GM23338 (cell line): ENCODE data around the gene MARCHF2. TPM values are rescaled to one million over a fixed set of nuclear protein-coding genes. Genes with fewer than 3 reads are reported as not detected.

Source experiments
- ATAC-seq: fragments of 200-7000 bp; cut with Tn5 transposase; 3 replicates; pipeline ENCODE4 v1.9.1; 2020
- DNase-seq: peaks from one replicate; pipeline ENCODE4 v3.0.0-alpha.2; 2015; ENCODE audit warnings: low spot score
- H2AFZ ChIP-seq: fragments of 200-600 bp; sonication (generic); 2 replicates; pipeline ENCODE4 v1.8.0; 2016; ENCODE audit warnings: antibody characterized with exemption, mild to moderate bottlenecking, moderate library complexity
- H3F3A ChIP-seq: fragments of 200-600 bp; sonication (generic); replicated peaks from 2 replicates; pipeline ENCODE4 v1.8.0; 2017; ENCODE audit warnings: antibody characterized with exemption, mixed run types, low read depth
- H3K27ac ChIP-seq: fragments of 200-600 bp; sonication (generic); 2 replicates; pipeline ENCODE4 v1.6.1; 2016; ENCODE audit warnings: low read depth
- H3K27me3 ChIP-seq: fragments of 200-600 bp; sonication (generic); 2 replicates; pipeline ENCODE4 v1.8.0; 2016; ENCODE audit warnings: mild to moderate bottlenecking, mixed run types, moderate library complexity; ENCODE audit not compliant: insufficient read depth
- H3K36me3 ChIP-seq: fragments of 200-600 bp; sonication (generic); 2 replicates; pipeline ENCODE4 v1.8.0; 2016; ENCODE audit warnings: mild to moderate bottlenecking; ENCODE audit not compliant: insufficient read depth
- H3K4me1 ChIP-seq: fragments of 200-600 bp; sonication (generic); 2 replicates; pipeline ENCODE4 v1.8.0; 2016; ENCODE audit warnings: mild to moderate bottlenecking, moderate library complexity; ENCODE audit not compliant: insufficient read depth
- H3K4me2 ChIP-seq: fragments of 200-600 bp; sonication (generic); 2 replicates; pipeline ENCODE4 v1.7.1; 2017; ENCODE audit warnings: mixed run types
- H3K4me3 ChIP-seq: fragments of 200-600 bp; sonication (generic); 2 replicates; pipeline ENCODE4 v1.6.1; 2016; ENCODE audit warnings: mixed run types
- H3K79me2 ChIP-seq: fragments of 200-600 bp; sonication (generic); replicated peaks from 2 replicates; pipeline ENCODE4 v1.8.0; 2017; ENCODE audit warnings: mild to moderate bottlenecking; ENCODE audit not compliant: insufficient read depth
- H3K9me2 ChIP-seq: fragments of 200-600 bp; sonication (generic); 2 replicates; pipeline ENCODE4 v1.8.0; 2017; ENCODE audit not compliant: insufficient read depth
- H4K20me1 ChIP-seq: fragments of 200-600 bp; sonication (generic); replicated peaks from 2 replicates; pipeline ENCODE4 v1.8.0; 2017; ENCODE audit warnings: mild to moderate bottlenecking; ENCODE audit not compliant: insufficient read depth
- H3K27ac Mint-ChIP-seq: 2 replicates; pipeline ENCODE4 v1.8.0; 2020; ENCODE audit warnings: inconsistent platforms, mild to moderate bottlenecking, moderate library complexity, mixed read lengths
- H3K27me3 Mint-ChIP-seq: 3 replicates; pipeline ENCODE4 v1.8.0; 2022; ENCODE audit warnings: low read depth, mild to moderate bottlenecking, moderate library complexity, mixed read lengths, inconsistent platforms; ENCODE audit not compliant: insufficient read depth, poor library complexity
- H3K36me3 Mint-ChIP-seq: 3 replicates; pipeline ENCODE4 v1.8.0; 2021; ENCODE audit warnings: low read depth, mild to moderate bottlenecking, inconsistent platforms, moderate library complexity, mixed read lengths
- H3K4me1 Mint-ChIP-seq: 3 replicates; pipeline ENCODE4 v1.8.0; 2020; ENCODE audit warnings: mild to moderate bottlenecking, inconsistent platforms, mixed read lengths
- H3K4me3 Mint-ChIP-seq: 3 replicates; pipeline ENCODE4 v1.8.0; 2021; ENCODE audit warnings: moderate library complexity, mild to moderate bottlenecking, inconsistent platforms, mixed read lengths
- H3K9me3 Mint-ChIP-seq: 3 replicates; pipeline ENCODE4 v1.8.0; 2020; ENCODE audit warnings: moderate library complexity, mild to moderate bottlenecking, inconsistent platforms, mixed read lengths
- CREB1 ChIP-seq: fragments of 250-450 bp; sonication (Bioruptor Pico); IDR thresholded peaks from 2 replicates; pipeline ENCODE4 v1.5.0; 2020; ENCODE audit warnings: low read depth, mild to moderate bottlenecking, moderate library complexity
- CTCF ChIP-seq, 2 experiments: fragments of 200-600 bp in 1 of 2; sonication (generic) in 1 of 2; conservative IDR thresholded peaks; 2 replicates each; pipeline versions ENCODE4 v1.5.1 to v1.6.1; 2016 to 2017; ENCODE audit warnings: antibody characterized with exemption in 2 of 2, low read depth in 2 of 2, mild to moderate bottlenecking in 2 of 2, moderate library complexity in 1 of 2
- ETS1 ChIP-seq: IDR thresholded peaks from 2 replicates; pipeline ENCODE4 v1.6.1; 2016; ENCODE audit warnings: antibody characterized with exemption
- EZH2 ChIP-seq: fragments of 200-600 bp; sonication (generic); IDR thresholded peaks from one replicate; pipeline ENCODE4 v1.8.0; 2017; ENCODE audit warnings: antibody characterized with exemption, mild to moderate bottlenecking, low read depth; ENCODE audit not compliant: unreplicated experiment
- EZH2phosphoT487 ChIP-seq: fragments of 200-600 bp; sonication (generic); IDR thresholded peaks from one replicate; pipeline ENCODE4 v1.8.1; 2018; ENCODE audit warnings: antibody characterized with exemption; ENCODE audit not compliant: unreplicated experiment
- JUNB ChIP-seq: IDR thresholded peaks from one replicate; pipeline ENCODE4 v1.6.1; 2016; ENCODE audit warnings: antibody characterized with exemption; ENCODE audit not compliant: unreplicated experiment
- NANOG ChIP-seq: IDR thresholded peaks from 2 replicates; pipeline ENCODE4 v1.6.1; 2016; ENCODE audit warnings: antibody characterized with exemption, borderline replicate concordance
- POLR2AphosphoS5 ChIP-seq: IDR thresholded peaks from 2 replicates; pipeline ENCODE4 v1.6.1; 2016; ENCODE audit warnings: antibody characterized with exemption, low read depth
- REST ChIP-seq: IDR thresholded peaks from one replicate; pipeline ENCODE4 v1.6.1; 2018; ENCODE audit warnings: antibody characterized with exemption; ENCODE audit not compliant: unreplicated experiment
- STAT1 ChIP-seq: IDR thresholded peaks from one replicate; pipeline ENCODE4 v1.6.1; 2016; ENCODE audit warnings: antibody characterized with exemption; ENCODE audit not compliant: unreplicated experiment
- ZNF114 ChIP-seq: fragments of 250-450 bp; sonication (Bioruptor Pico); IDR thresholded peaks from 2 replicates; pipeline ENCODE4 v1.5.0; 2020; ENCODE audit warnings: mild to moderate bottlenecking, moderate library complexity
- ZNF331 ChIP-seq: fragments of 250-450 bp; sonication (Bioruptor Pico); IDR thresholded peaks from 2 replicates; pipeline ENCODE4 v1.5.0; 2020; ENCODE audit warnings: low read depth, mild to moderate bottlenecking, moderate library complexity
- ZNF462 ChIP-seq: fragments of 250-450 bp; sonication (Bioruptor Pico); IDR thresholded peaks from 2 replicates; pipeline ENCODE4 v1.5.0; 2020; ENCODE audit warnings: mild to moderate bottlenecking, moderate library complexity
- polyA plus RNA-seq: library from polyadenylated mRNA; unstranded; fragments of >200 nt; fragmentation: Nextera tagmentation; extraction: Ambion mirVana; gene quantifications from 2 replicates; pipeline ENCODE4 v1.2.1, GENCODE V29; 2016
- total RNA-seq: library from RNA; depleted of rRNA; stranded (reverse); fragments of >200 nt; shearing (Covaris generic); gene quantifications from 2 replicates; pipeline ENCODE4 v1.2.3, GENCODE V29; 2014

Gene MARCHF2
- total and polyA plus RNA-seq, 2 experiments from 2014 or later: 18.9 to 50.1 TPM

- Histone ChIP-seq H3F3A (peaks cover 30% of the 10 kb centered on the region), H3K27me3 (no peaks in the 10 kb centered on the region), H3K4me1 (peaks cover 50% of the 10 kb centered on the region), H4K20me1 (peaks cover 86% of the 10 kb centered on the region), H3K4me2 (0 out of 2 replicates have a peak overlapping the region, but pooled peaks have one; percentile 21), H3K36me3 (peaks cover 44% of the 10 kb centered on the region), H2AFZ (no peak overlapping the region), H3K79me2 (peaks cover 100% of the 10 kb centered on the region), H3K4me3 (no peak overlapping the region), H3K9me2 (no peaks in the 10 kb centered on the region), H3K27ac (peak overlapping the region; percentile 52)
- ATAC-seq: no peak
- H3K36me3 Mint-ChIP-seq: peaks cover 81% of the 10 kb centered on the region
- no peaks in the 10 kb centered on the region for H3K9me3 Mint-ChIP-seq
- no peaks in the 10 kb centered on the region for H3K27me3 Mint-ChIP-seq
- peaks cover 65% of the 10 kb centered on the region for H3K4me1 Mint-ChIP-seq
- H3K27ac Mint-ChIP-seq: peak overlapping the region; percentile 36; the same call in 1 of the 2 replicates
- no peak for TF ChIP-seq EZH2
- TF ChIP-seq ZNF462 (CRISPR knock-in tag): no peak
- no peak for TF ChIP-seq CREB1 (CRISPR knock-in tag)
- no peak for TF ChIP-seq ZNF331
- no peak for TF ChIP-seq POLR2AphosphoS5
- no peak for TF ChIP-seq NANOG
- no peak for TF ChIP-seq STAT1
- TF ChIP-seq ZNF114 (CRISPR knock-in tag): no peak
- no peak for TF ChIP-seq ETS1
- TF ChIP-seq EZH2phosphoT487: no peak
- no peak for TF ChIP-seq JUNB
- TF ChIP-seq REST: no peak
- no peak for TF ChIP-seq CTCF (conservative IDR thresholded peaks at IDR 0.05; ENCODE audit: low read depth in 2 of 2)
- no peak overlapping the region for H3K4me3 Mint-ChIP-seq
- no peak for DNase-seq
These were observed 48.3 kb downstream of the MARCHF2 start for GRCh38 chr19:8461376-8461775.
